RWPE1 (cell line): ENCODE measurements around the gene CS.

Source experiments
- CTCF ChIA-PET: fragments of 350-600 bp; sonication (Branson Sonifier 250); formaldehyde crosslinking; extraction: SDS; loops from one replicate; lab custom pipeline; 2021; lab: Yijun Ruan, JAX
- POLR2A ChIA-PET: fragments of 400-600 bp; formaldehyde crosslinking; extraction: SDS; loops from one replicate; lab custom pipeline; 2020; ENCODE audit warnings: antibody characterized with exemption; ENCODE audit not compliant: low non-redundant PET; lab: Yijun Ruan, JAX
- DNase-seq: peaks from one replicate; pipeline ENCODE4 v3.0.0; 2012; ENCODE audit warnings: low spot score
- H3K27ac ChIP-seq: fragments of 450-650 bp; 2 replicates; pipeline ENCODE4 v1.5.1; 2017
- TF ChIP-seq, protein P1 (sequence below): fragments of 450-650 bp; conservative IDR thresholded peaks from 2 replicates; pipeline ENCODE4 v1.5.1; 2017; ENCODE audit warnings: low read depth, mild to moderate bottlenecking

CS gene

DNA sequence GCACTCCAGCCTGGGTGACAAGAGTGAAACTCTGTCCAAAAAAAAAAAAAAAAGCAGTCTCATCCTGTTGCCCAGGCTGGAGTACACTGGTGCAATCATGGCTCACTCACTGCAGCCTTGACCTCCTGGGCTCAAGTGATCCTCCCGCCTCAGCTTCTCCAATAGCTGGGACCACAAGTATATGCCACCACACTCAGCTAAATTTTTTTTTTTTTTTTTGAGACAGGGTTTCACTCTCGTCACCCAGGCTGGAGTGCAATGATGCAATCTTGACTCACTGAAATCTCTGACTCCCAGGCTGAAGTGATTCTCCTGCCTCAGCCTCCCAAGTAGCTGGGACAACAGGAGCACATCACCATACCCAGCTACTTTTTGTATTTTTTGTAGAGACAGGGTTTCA lies 20.9 kb upstream of the CS start:
- TF ChIP-seq, protein P1, sequence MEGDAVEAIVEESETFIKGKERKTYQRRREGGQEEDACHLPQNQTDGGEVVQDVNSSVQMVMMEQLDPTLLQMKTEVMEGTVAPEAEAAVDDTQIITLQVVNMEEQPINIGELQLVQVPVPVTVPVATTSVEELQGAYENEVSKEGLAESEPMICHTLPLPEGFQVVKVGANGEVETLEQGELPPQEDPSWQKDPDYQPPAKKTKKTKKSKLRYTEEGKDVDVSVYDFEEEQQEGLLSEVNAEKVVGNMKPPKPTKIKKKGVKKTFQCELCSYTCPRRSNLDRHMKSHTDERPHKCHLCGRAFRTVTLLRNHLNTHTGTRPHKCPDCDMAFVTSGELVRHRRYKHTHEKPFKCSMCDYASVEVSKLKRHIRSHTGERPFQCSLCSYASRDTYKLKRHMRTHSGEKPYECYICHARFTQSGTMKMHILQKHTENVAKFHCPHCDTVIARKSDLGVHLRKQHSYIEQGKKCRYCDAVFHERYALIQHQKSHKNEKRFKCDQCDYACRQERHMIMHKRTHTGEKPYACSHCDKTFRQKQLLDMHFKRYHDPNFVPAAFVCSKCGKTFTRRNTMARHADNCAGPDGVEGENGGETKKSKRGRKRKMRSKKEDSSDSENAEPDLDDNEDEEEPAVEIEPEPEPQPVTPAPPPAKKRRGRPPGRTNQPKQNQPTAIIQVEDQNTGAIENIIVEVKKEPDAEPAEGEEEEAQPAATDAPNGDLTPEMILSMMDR, result no peak
- H3K27ac ChIP-seq, result no peak overlapping the region
- ChIA-PET POLR2A (interaction anchor here (0.5 to 0.6 kb wide), 5 partner anchors 10 to 130 kb away, joined by 3 to 8 read pairs (median 4); no protein-coding TSS in a partner anchor), CTCF (no interaction called here)
- no peak for DNase-seq

DNA sequence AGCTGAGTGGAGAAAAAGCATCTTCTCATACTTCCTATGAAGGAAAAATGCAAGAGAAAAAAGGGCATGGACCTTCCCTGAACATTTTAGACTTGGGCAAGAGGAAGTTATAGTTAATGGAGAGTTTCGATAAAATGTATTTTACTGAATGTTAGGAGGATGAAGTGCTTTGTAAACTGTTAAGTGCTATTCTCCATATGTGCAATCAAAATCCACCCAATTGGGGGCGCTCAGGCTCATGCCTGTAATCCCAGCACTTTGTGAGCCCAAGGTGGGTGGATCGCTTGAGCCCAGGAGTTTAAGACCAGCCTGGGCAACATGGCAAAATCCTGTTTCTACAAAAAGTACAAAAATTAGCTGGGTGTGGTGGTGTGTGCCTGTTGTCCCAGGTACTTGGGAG lies 17.5 kb upstream of the CS start:
- H3K27ac ChIP-seq, result peak overlapping the region; percentile 21; the same call in 1 of the 2 replicates
- ChIA-PET CTCF (interaction anchor here (0.7 kb wide), 1 partner anchor 20 kb away, joined by 3 read pairs; no protein-coding TSS in a partner anchor), POLR2A (no interaction called here)
- TF ChIP-seq, protein P1, result no peak
- no peak for DNase-seq

DNA sequence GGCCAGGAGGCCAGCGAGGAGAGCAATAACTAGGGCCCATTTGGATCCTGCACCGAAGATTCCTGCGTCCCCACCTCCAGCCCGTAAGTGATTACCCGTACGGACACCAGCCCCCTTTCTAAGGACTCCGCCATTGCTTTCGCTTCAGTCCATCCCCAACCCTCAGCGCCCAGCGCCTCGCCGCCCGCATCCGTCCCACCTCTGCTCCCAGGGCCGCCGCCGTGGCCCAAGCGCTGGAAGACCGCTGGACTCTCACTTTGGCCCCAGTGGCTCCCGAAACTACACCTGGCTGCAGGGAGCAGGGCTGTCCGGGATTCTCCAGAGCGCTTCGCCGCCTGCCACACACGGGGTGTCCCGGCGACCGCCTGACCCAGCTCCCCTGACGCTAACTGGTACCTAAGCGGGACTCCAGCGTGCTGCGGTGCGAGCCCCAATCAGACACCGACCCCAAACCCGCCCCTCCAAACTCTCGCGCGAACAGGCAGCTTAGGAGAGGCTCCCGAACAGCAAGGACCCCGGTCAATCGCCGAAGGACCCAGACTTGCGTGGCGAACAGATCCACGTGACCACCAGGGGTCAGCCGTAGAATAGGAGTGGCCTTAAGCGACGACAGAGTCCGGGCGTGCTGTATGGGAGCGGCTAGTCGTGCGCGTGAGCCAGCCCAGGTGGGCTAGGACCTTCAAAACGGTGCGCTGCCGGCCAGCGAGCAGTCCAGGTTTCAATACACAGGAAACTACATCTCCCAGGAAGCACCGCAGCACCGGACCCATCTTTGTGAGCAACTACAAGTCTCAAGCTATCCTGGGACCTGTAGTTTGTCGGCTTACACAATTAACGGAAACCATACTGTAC lies 15.7 kb upstream of the CS start, which contains the start of gene CNPY2:
Gene CNPY2 (minus strand): TSS at position 367 of the 852 bp plus-strand sequence. CDS start 771 bp downstream, outside the sequence.
- TF ChIP-seq, protein P1, result no peak
- H3K27ac ChIP-seq, result peak within 1 kb of the TSS; percentile 91
- ChIA-PET POLR2A (interaction anchor here (0.5 to 0.6 kb wide), 2 partner anchors 129 to 148 kb away, joined by 3 read pairs; no protein-coding TSS in a partner anchor), CTCF (interaction anchor here (0.6 kb wide), 1 partner anchor 394 kb away, joined by 3 read pairs; no protein-coding TSS in a partner anchor)
- peak; percentile 95 for DNase-seq

DNA sequence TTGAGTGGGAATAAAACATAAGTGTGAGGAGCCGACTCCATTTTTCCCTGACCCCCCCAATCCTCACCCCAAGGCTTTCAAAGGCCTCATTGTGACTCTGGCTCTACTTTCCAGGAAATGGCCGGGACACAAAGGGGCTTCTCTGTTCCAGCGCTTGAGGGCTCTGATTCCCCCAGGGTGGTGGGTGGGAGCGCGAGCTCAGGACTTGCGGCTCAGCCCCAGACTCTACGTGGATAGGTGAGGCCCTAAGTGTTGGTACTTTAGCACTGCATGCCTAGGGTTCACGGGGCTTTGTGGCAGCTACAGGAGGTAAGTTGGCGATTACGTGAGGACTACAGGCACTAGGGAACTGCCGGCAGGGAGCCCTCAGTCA lies 15.1 kb upstream of the CS start:
- DNase-seq, result no peak
- TF ChIP-seq, protein P1, result no peak
- ChIA-PET POLR2A (interaction anchor here (0.5 kb wide), 1 partner anchor 54 kb away, joined by 3 read pairs; no protein-coding TSS in a partner anchor), CTCF (interaction anchor here (0.6 to 1.2 kb wide), 2 partner anchors 17 to 395 kb away, joined by 3 read pairs; no protein-coding TSS in a partner anchor)
- H3K27ac ChIP-seq, result peak overlapping the region; percentile 91

DNA sequence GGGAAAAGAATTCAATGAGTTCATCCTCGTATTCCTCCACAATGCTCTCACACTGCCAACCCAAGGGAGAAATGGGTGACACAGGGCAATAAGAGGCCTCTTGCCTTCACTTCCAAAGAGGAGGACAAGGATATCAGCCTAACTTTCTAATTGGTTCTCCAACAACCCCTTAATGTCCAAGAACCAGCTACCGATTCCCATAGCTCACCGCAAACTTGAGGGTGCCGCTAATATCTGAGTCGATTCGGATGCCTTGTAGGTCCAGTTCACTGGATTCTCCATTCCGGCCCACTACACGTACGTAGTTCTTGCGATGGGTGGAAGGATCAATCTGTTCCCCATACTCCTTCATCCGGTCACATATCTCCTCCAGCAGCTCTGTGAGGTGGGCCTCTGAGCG lies 10.9 kb upstream of the CS start:
- 0 out of 2 replicates have a peak overlapping the region, but pooled peaks have one; percentile 1 for H3K27ac ChIP-seq
- ChIA-PET CTCF (interaction anchor here (0.5 kb wide), 1 partner anchor 83 kb away, joined by 3 read pairs; no protein-coding TSS in a partner anchor), POLR2A (interaction anchor here (0.5 kb wide), 1 partner anchor 10 kb away, joined by 4 read pairs; no protein-coding TSS in a partner anchor)
- TF ChIP-seq, protein P1, result no peak
- DNase-seq, result no peak

DNA sequence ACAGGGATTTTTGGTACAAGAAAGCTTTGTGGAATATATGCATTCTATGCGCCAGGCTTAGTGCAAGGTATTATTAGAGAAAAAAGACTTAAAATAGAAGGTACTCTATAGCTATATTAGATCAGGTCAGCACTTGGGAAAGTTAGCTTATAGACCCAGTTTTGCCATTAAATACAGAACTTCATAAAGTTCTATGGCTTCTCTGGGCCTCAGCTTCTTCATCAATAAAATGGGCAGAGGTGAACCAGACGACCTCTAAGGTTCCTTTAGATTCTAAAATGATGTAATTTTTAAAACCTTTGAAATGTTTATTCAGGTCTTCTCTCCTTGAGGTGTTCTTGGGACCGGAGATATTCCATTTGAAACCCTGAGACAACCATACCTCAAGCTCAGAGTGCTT lies 8.6 kb upstream of the CS start:
- H3K27ac ChIP-seq, result no peak overlapping the region
- CTCF ChIA-PET, result interaction anchor here (1.2 kb wide), 1 partner anchor 10 kb away, joined by 5 read pairs; no protein-coding TSS in a partner anchor
- POLR2A ChIA-PET, result no interaction called here
- TF ChIP-seq, protein P1, result no peak
- no peak for DNase-seq
